Panc1 (cell line): ENCODE data around the gene TXNIP.

ENCODE experiments used
- POLR2AphosphoS5 ChIP-seq: IDR thresholded peaks from 2 replicates; pipeline ENCODE4 v1.6.1; 2012; ENCODE audit warnings: mild to moderate bottlenecking, low read depth, low read length, moderate library complexity
- TF ChIP-seq, protein P1 (sequence below): fragments of 450-650 bp; IDR thresholded peaks from 2 replicates; pipeline ENCODE4 v1.5.1; 2017; ENCODE audit warnings: mild to moderate bottlenecking
- TF ChIP-seq, protein P2 (sequence below), 2 experiments: IDR thresholded peaks; 2 replicates each; pipeline ENCODE4 v1.6.1; 2011 to 2012; ENCODE audit warnings: low read depth in 2 of 2, control low read depth in 1 of 2, low read length in 1 of 2, mild to moderate bottlenecking in 1 of 2, moderate library complexity in 1 of 2; ENCODE audit not compliant: insufficient read depth in 1 of 2

DNA sequence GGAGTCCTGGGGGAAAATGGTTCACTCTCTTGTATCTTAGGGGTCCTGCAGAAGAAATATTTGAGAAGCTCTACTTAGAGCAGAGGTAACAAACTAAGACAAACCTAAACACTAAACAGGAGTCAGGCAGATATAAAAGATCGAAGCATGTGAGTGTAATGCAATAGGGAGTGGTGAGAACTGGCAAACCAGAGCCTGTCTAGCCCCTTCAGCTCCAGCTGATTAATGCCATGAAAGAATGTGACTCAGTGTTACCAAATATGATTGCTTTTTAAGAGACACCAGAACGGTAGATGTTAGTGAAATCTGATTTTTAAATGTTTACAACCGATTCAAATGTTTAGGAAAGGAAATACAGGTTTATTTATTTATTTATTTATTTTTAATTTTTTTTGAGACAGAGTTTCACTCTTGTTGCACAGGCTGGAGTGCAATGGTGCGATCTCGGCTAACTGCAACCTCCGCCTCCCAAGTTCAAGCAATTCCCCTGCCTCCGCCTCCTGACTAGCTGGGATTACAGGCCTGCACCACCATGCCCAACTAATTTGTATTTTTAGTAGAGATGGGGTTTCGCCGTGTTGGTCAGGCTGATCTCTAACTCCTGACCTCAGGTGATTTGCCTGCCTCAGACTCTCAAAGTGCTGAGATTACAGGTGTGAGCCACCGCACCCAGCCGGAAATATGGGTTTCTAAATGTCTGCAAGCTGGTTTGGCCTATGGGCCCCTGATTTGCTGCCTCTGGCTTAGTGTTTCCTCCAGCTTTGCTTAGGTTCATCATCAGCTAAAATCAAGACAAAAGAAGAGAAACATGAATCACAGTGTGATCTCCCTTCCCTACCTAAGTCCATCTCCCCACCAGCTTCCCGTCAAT, 12.2 kb downstream of the TXNIP start:
- TF ChIP-seq, protein P1, sequence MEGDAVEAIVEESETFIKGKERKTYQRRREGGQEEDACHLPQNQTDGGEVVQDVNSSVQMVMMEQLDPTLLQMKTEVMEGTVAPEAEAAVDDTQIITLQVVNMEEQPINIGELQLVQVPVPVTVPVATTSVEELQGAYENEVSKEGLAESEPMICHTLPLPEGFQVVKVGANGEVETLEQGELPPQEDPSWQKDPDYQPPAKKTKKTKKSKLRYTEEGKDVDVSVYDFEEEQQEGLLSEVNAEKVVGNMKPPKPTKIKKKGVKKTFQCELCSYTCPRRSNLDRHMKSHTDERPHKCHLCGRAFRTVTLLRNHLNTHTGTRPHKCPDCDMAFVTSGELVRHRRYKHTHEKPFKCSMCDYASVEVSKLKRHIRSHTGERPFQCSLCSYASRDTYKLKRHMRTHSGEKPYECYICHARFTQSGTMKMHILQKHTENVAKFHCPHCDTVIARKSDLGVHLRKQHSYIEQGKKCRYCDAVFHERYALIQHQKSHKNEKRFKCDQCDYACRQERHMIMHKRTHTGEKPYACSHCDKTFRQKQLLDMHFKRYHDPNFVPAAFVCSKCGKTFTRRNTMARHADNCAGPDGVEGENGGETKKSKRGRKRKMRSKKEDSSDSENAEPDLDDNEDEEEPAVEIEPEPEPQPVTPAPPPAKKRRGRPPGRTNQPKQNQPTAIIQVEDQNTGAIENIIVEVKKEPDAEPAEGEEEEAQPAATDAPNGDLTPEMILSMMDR, result no peak
- TF ChIP-seq POLR2AphosphoS5, result no peak
- TF ChIP-seq, protein P2, sequence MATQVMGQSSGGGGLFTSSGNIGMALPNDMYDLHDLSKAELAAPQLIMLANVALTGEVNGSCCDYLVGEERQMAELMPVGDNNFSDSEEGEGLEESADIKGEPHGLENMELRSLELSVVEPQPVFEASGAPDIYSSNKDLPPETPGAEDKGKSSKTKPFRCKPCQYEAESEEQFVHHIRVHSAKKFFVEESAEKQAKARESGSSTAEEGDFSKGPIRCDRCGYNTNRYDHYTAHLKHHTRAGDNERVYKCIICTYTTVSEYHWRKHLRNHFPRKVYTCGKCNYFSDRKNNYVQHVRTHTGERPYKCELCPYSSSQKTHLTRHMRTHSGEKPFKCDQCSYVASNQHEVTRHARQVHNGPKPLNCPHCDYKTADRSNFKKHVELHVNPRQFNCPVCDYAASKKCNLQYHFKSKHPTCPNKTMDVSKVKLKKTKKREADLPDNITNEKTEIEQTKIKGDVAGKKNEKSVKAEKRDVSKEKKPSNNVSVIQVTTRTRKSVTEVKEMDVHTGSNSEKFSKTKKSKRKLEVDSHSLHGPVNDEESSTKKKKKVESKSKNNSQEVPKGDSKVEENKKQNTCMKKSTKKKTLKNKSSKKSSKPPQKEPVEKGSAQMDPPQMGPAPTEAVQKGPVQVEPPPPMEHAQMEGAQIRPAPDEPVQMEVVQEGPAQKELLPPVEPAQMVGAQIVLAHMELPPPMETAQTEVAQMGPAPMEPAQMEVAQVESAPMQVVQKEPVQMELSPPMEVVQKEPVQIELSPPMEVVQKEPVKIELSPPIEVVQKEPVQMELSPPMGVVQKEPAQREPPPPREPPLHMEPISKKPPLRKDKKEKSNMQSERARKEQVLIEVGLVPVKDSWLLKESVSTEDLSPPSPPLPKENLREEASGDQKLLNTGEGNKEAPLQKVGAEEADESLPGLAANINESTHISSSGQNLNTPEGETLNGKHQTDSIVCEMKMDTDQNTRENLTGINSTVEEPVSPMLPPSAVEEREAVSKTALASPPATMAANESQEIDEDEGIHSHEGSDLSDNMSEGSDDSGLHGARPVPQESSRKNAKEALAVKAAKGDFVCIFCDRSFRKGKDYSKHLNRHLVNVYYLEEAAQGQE (IDR thresholded peaks at IDR 0.05; ENCODE audit: insufficient read depth in 1 of 2, low read depth in 2 of 2, low read length in 1 of 2), result no peak
